CD8-positive, alpha-beta memory T cell (primary cell): ENCODE results near the gene ATP9B. TPM values are rescaled to one million over a fixed set of nuclear protein-coding genes. Genes with fewer than 3 reads are reported as not detected.

Source experiments
- CTCF ChIA-PET: fragments of 350-600 bp; sonication (Branson Sonifier 250); formaldehyde crosslinking; loops from one replicate; lab custom pipeline; 2021; ENCODE audit warnings: antibody characterized with exemption; lab: Charles Lee
- POLR2A ChIA-PET: fragments of 350-600 bp; sonication (Branson Sonifier 250); formaldehyde crosslinking; loops from one replicate; lab custom pipeline; 2021; ENCODE audit warnings: antibody characterized with exemption; lab: Charles Lee
- DNase-seq, 5 donors: peaks; one replicate each; pipeline versions ENCODE4 v3.0.0 to v3.0.0-alpha.2; 2020 to 2022; ENCODE audit warnings: mixed read lengths in 1 of 5
- H3K27ac ChIP-seq: one replicate; pipeline ENCODE4 v1.7.0; 2013; ENCODE audit warnings: low read depth, mild to moderate bottlenecking, low read length, moderate library complexity
- H3K27me3 ChIP-seq: 2 replicates; pipeline ENCODE4 v1.7.0; 2013; ENCODE audit warnings: low read length, mild to moderate bottlenecking; ENCODE audit not compliant: insufficient read depth, poor library complexity, severe bottlenecking
- H3K36me3 ChIP-seq: 2 replicates; pipeline ENCODE4 v1.7.0; 2013; ENCODE audit warnings: mild to moderate bottlenecking, low read length, moderate library complexity; ENCODE audit not compliant: insufficient read depth
- H3K4me1 ChIP-seq: 2 replicates; pipeline ENCODE4 v1.7.0; 2013; ENCODE audit warnings: mild to moderate bottlenecking, low read length, moderate library complexity; ENCODE audit not compliant: insufficient read depth
- H3K4me3 ChIP-seq: 2 replicates; pipeline ENCODE4 v1.7.0; 2013; ENCODE audit warnings: mild to moderate bottlenecking, low read length
- H3K9me3 ChIP-seq: 2 replicates; pipeline ENCODE4 v1.7.0; 2013; ENCODE audit warnings: mild to moderate bottlenecking, low read length
- H3K27ac Mint-ChIP-seq, 8 donors: one replicate each; pipeline ENCODE4 v1.8.0; 2020 to 2021; ENCODE audit warnings: mixed read lengths in 8 of 8, mild to moderate bottlenecking in 6 of 8, inconsistent platforms in 3 of 8, moderate library complexity in 3 of 8
- H3K27me3 Mint-ChIP-seq, 2 donors: one replicate each; pipeline ENCODE4 v1.8.0; 2020 to 2021; ENCODE audit warnings: mixed read lengths in 2 of 2, mild to moderate bottlenecking in 1 of 2, moderate library complexity in 1 of 2
- H3K36me3 Mint-ChIP-seq, 3 donors: one replicate each; pipeline ENCODE4 v1.8.0; 2020 to 2021; ENCODE audit warnings: mixed read lengths in 3 of 3, inconsistent platforms in 1 of 3, mild to moderate bottlenecking in 1 of 3
- H3K4me1 Mint-ChIP-seq, 3 donors: one replicate each; pipeline ENCODE4 v1.8.0; 2020 to 2021; ENCODE audit warnings: mixed read lengths in 3 of 3, inconsistent platforms in 1 of 3, mild to moderate bottlenecking in 1 of 3
- H3K4me3 Mint-ChIP-seq, 7 donors: one replicate each; pipeline ENCODE4 v1.8.0; 2020 to 2021; ENCODE audit warnings: mixed read lengths in 7 of 7, mild to moderate bottlenecking in 6 of 7, moderate library complexity in 4 of 7, inconsistent platforms in 2 of 7
- H3K9me3 Mint-ChIP-seq, 5 donors: one replicate each; pipeline ENCODE4 v1.8.0; 2020 to 2022; ENCODE audit warnings: mixed read lengths in 5 of 5, mild to moderate bottlenecking in 3 of 5, moderate library complexity in 2 of 5, inconsistent platforms in 1 of 5
- polyA plus RNA-seq: library from polyadenylated mRNA; unstranded; fragments of 300-500 nt; fragmentation: Illumina TruSeq; gene quantifications from one replicate; pipeline ENCODE4 v1.2.3, GENCODE V29; 2021
- total RNA-seq, 2 experiments: library from RNA; stranded (reverse); gene quantifications; one replicate each; pipeline ENCODE4 v1.2.3, GENCODE V29; 2021

Gene ATP9B
- total and polyA plus RNA-seq, 3 experiments from 2014 or later: 22.0 to 23.4 (median 22.4) TPM

GRCh38 chr18:79191418-79191817 lies 122.2 kb downstream of the ATP9B start:
- H3K36me3 Mint-ChIP-seq: peaks cover 10 to 42% (median 21%) of the 10 kb centered on the region in 3 donors
- H3K27ac Mint-ChIP-seq: peak overlapping the region in 3 of 8 donors; percentile 26 to 86 (median 37)
- Histone ChIP-seq H3K27me3 (no peaks in the 10 kb centered on the region), H3K4me1 (no peaks in the 10 kb centered on the region), H3K36me3 (peaks cover 6% of the 10 kb centered on the region), H3K9me3 (no peaks in the 10 kb centered on the region), H3K4me3 (no peak overlapping the region), H3K27ac (no peak overlapping the region)
- peaks cover 9 to 22% (median 18%) of the 10 kb centered on the region in 3 donors for H3K4me1 Mint-ChIP-seq
- H3K9me3 Mint-ChIP-seq: no peaks in the 10 kb centered on the region
- ChIA-PET POLR2A (no interaction called here), CTCF (no interaction called here)
- no peak for DNase-seq
- H3K27me3 Mint-ChIP-seq: peaks cover 0 to 2% of the 10 kb centered on the region in 2 donors
- H3K4me3 Mint-ChIP-seq: no peak overlapping the region

GRCh38 chr18:79191956-79192355 lies 122.8 kb downstream of the ATP9B start:
- peaks cover 10 to 39% (median 21%) of the 10 kb centered on the region in 3 donors for H3K36me3 Mint-ChIP-seq
- peak overlapping the region in 1 of 7 donors; percentile 10 for H3K4me3 Mint-ChIP-seq
- Histone ChIP-seq H3K9me3 (no peaks in the 10 kb centered on the region), H3K4me1 (no peaks in the 10 kb centered on the region), H3K36me3 (peaks cover 6% of the 10 kb centered on the region), H3K4me3 (no peak overlapping the region), H3K27me3 (no peaks in the 10 kb centered on the region), H3K27ac (no peak overlapping the region)
- peaks cover 9 to 19% (median 15%) of the 10 kb centered on the region in 3 donors for H3K4me1 Mint-ChIP-seq
- H3K27me3 Mint-ChIP-seq: peaks cover 0 to 2% of the 10 kb centered on the region in 2 donors
- H3K9me3 Mint-ChIP-seq: no peaks in the 10 kb centered on the region
- DNase-seq: no peak
- ChIA-PET CTCF (no interaction called here), POLR2A (no interaction called here)
- peak overlapping the region in 5 of 8 donors; percentile 12 to 86 (median 30) for H3K27ac Mint-ChIP-seq

GRCh38 chr18:79193826-79194225 lies 124.6 kb downstream of the ATP9B start:
- peaks cover 9 to 38% (median 20%) of the 10 kb centered on the region in 3 donors for H3K36me3 Mint-ChIP-seq
- CTCF ChIA-PET: no interaction called here
- H3K4me1 Mint-ChIP-seq: peaks cover 7 to 18% (median 14%) of the 10 kb centered on the region in 3 donors

GRCh38 chr18:79195716-79196683 lies 126.8 kb downstream of the ATP9B start:
- CTCF ChIA-PET: no interaction called here
- no peaks in the 10 kb centered on the region for H3K9me3 ChIP-seq
- POLR2A ChIA-PET: no interaction called here
- no peak overlapping the region for H3K4me3 ChIP-seq
- H3K27me3 ChIP-seq: no peaks in the 10 kb centered on the region
- peaks cover 15 to 25% (median 15%) of the 10 kb centered on the region in 3 donors for H3K36me3 Mint-ChIP-seq
- H3K4me1 ChIP-seq: no peaks in the 10 kb centered on the region
- no peaks in the 10 kb centered on the region for H3K36me3 ChIP-seq
- no peak overlapping the region for H3K4me3 Mint-ChIP-seq
- no peak overlapping the region for H3K27ac Mint-ChIP-seq
- H3K27ac ChIP-seq: no peak overlapping the region
- no peak for DNase-seq
- no peaks in the 10 kb centered on the region for H3K9me3 Mint-ChIP-seq
- peaks cover 17 to 34% (median 27%) of the 10 kb centered on the region in 3 donors for H3K4me1 Mint-ChIP-seq
- H3K27me3 Mint-ChIP-seq: peaks cover 0 to 2% of the 10 kb centered on the region in 2 donors

More at GRCh38 chr18:79193826-79194225, 124.6 kb downstream of the ATP9B start:
- H3K9me3 Mint-ChIP-seq: no peaks in the 10 kb centered on the region
- H3K4me3 ChIP-seq: no peak overlapping the region
- no peaks in the 10 kb centered on the region for H3K9me3 ChIP-seq
- H3K27ac Mint-ChIP-seq: peak overlapping the region in 1 of 8 donors; percentile 64
- H3K36me3 ChIP-seq: peaks cover 6% of the 10 kb centered on the region
- peaks cover 0 to 2% of the 10 kb centered on the region in 2 donors for H3K27me3 Mint-ChIP-seq
- POLR2A ChIA-PET: no interaction called here
- no peaks in the 10 kb centered on the region for H3K4me1 ChIP-seq
- H3K27me3 ChIP-seq: no peaks in the 10 kb centered on the region
- DNase-seq: no peak
- H3K27ac ChIP-seq: no peak overlapping the region
- no peak overlapping the region for H3K4me3 Mint-ChIP-seq

DNA sequence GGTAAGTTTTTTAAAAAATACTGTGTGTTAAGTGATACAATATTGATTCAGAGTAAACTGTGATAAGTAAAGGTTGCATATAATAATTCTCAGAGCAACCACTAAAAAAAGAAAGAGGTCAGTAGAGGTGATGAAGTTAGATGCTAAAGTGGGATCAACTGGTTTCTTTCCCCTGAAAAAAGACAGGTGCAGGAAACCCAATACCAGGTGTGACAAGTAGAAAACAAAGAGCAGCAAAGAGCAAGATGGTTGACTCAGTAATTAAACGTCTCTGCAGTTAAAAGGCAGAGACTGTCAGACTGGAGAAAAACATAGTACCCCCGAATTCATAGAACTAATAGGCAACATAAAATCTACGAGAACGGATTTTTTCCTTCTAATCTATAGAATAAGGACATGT lies 128.3 kb downstream of the ATP9B start:
- no peak for DNase-seq

DNA sequence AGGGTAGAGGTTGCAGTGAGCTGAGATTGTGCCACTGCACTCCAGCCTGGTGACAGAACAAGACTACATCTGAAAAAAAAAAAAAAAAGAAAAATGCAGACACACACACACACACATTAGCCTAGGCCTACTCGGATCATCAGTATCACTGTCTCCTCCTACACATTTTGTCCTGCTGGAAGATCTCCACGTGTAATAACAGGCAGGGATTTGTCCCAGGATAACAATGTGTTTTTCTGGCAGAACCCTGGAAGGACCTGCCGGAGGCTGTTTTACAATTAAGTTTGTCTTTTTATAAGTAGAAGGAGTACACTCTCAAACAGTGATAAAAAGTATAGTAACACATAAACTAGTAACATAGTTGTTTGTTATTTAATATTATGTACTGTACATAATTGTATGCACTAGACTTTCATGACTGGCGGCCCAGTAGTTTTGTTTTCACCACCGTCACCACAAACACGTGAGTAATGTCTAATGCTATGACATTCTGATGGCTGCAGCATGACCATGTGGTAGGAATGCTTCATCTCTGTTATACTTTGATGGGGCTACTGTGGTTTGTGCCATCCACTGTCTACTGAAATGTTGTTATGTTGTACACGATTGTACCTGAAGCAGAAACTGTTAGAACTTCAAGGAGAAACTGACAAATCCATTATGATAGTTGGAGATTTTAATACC lies 130.6 kb downstream of the ATP9B start:
- Mint-ChIP-seq H3K36me3 (peaks cover 7 to 11% (median 11%) of the 10 kb centered on the region in 3 donors), H3K27me3 (no peaks in the 10 kb centered on the region)
- peak in 2 of 5 donors; percentile 24 to 65 for DNase-seq

More for the DNA sequence above, 128.3 kb downstream of the ATP9B start:
- Mint-ChIP-seq H3K9me3 (no peaks in the 10 kb centered on the region), H3K4me1 (peaks cover 16 to 30% (median 24%) of the 10 kb centered on the region in 3 donors), H3K27ac (no peak overlapping the region), H3K4me3 (no peak overlapping the region), H3K36me3 (peaks cover 11 to 14% (median 12%) of the 10 kb centered on the region in 3 donors), H3K27me3 (peaks cover 0 to 2% of the 10 kb centered on the region in 2 donors)
- ChIA-PET POLR2A (no interaction called here), CTCF (no interaction called here)
- Histone ChIP-seq H3K9me3 (no peaks in the 10 kb centered on the region), H3K27ac (no peak overlapping the region), H3K4me3 (no peak overlapping the region), H3K27me3 (no peaks in the 10 kb centered on the region), H3K36me3 (no peaks in the 10 kb centered on the region), H3K4me1 (no peaks in the 10 kb centered on the region)

GRCh38 chr18:79200546-79201268 lies 131.5 kb downstream of the ATP9B start:
- Mint-ChIP-seq H3K36me3 (peaks cover 7 to 15% (median 11%) of the 10 kb centered on the region in 3 donors), H3K9me3 (no peaks in the 10 kb centered on the region), H3K4me1 (peaks cover 23 to 40% (median 31%) of the 10 kb centered on the region in 3 donors), H3K4me3 (peak overlapping the region in 1 of 7 donors; percentile 26), H3K27ac (peak overlapping the region in 6 of 8 donors; percentile 0 to 59 (median 19)), H3K27me3 (no peaks in the 10 kb centered on the region)
- no peaks in the 10 kb centered on the region for H3K27me3 ChIP-seq
- H3K4me1 ChIP-seq: no peaks in the 10 kb centered on the region
- ChIA-PET CTCF (no interaction called here), POLR2A (interaction anchor here (0.7 kb wide), 1 partner anchor 12 kb away, joined by 3 read pairs; no protein-coding TSS in a partner anchor)
- peak in 1 of 5 donors; percentile 30 for DNase-seq
- H3K9me3 ChIP-seq: no peaks in the 10 kb centered on the region
- no peak overlapping the region for H3K27ac ChIP-seq
- H3K4me3 ChIP-seq: no peak overlapping the region
- H3K36me3 ChIP-seq: no peaks in the 10 kb centered on the region

More for the DNA sequence above, 130.6 kb downstream of the ATP9B start:
- no peaks in the 10 kb centered on the region for H3K9me3 Mint-ChIP-seq
- POLR2A ChIA-PET: interaction anchor here (0.7 kb wide), 1 partner anchor 12 kb away, joined by 3 read pairs; no protein-coding TSS in a partner anchor
- peak overlapping the region in 4 of 8 donors; percentile 23 to 61 (median 59) for H3K27ac Mint-ChIP-seq
- H3K27me3 ChIP-seq: no peaks in the 10 kb centered on the region
- H3K4me3 Mint-ChIP-seq: peak overlapping the region in 1 of 7 donors; percentile 9
- H3K4me1 Mint-ChIP-seq: peaks cover 23 to 40% (median 31%) of the 10 kb centered on the region in 3 donors
- H3K36me3 ChIP-seq: no peaks in the 10 kb centered on the region
- no peaks in the 10 kb centered on the region for H3K9me3 ChIP-seq
- no peak overlapping the region for H3K4me3 ChIP-seq
- no peak overlapping the region for H3K27ac ChIP-seq
- no peaks in the 10 kb centered on the region for H3K4me1 ChIP-seq
- CTCF ChIA-PET: no interaction called here
